Measurements from ENCODE around the gene DOCK2. TPM values are rescaled to one million over a fixed set of nuclear protein-coding genes. Genes with fewer than 3 reads are reported as not detected.

The DOCK2 gene
- total and polyA plus RNA-seq, 2 of the 8 experiments (the other 6 are each of a cell fraction or from before 2014, with no cell fraction given) = 3.9 to 5.7 TPM

DNA sequence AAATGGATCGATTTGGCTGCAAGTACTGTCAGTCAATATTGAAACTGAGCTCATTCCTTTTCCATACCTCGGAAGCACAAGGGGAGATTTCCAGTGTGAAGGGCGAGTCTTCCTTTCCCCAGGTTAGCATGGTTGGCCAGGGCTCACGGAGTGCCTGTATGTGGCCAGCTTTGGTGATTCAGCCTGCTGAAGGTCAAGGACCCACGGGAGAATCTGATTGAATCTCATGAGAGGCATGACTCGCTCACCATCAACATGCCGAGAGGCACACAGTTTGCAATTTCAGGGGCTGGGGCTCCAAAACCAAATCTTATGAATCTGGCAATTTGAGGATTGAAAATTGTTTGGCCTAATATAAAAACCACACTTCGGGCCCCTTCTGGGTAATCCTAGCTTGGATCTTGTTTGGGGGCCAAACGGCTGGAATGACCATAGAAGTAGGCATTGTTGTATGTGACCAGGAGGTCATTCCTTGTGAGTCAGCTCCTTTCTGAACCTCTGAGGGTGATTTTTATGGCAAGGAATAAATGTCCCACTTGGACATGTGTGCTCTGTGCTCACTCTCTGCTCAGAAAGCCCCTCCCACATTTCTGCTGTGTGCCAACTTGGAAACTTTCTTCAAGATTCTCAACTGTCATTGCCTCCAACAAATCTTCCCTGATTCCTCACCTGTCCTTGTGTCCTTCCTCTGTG is 69.8 kb downstream of the DOCK2 start:
- no peak overlapping the region for H3K4me2 ChIP-seq (ENCODE audit: insufficient read depth in 1 of 2, low read depth in 2 of 2, low read length in 2 of 2)
- TF ChIP-seq SIX5 (IDR thresholded peaks at IDR 0.05; ENCODE audit: low read depth, low read length) (no peak), RFX5 (IDR thresholded peaks at IDR 0.05; ENCODE audit: borderline replicate concordance, low read depth, low read length) (no peak), EGR1 (IDR thresholded peaks at IDR 0.05; ENCODE audit: borderline replicate concordance, low read depth, low read length) (no peak), JUN (IDR thresholded peaks at IDR 0.05; ENCODE audit: low read depth, low read length) (no peak), HDAC2 (IDR thresholded peaks at IDR 0.05; ENCODE audit: borderline replicate concordance in 1 of 2, low read depth in 2 of 2, low read length in 2 of 2) (no peak), MAFK (IDR thresholded peaks at IDR 0.05; ENCODE audit: low read depth, low read length) (no peak), KDM5A (IDR thresholded peaks at IDR 0.05; ENCODE audit: low read length) (no peak), SP4 (IDR thresholded peaks at IDR 0.05; ENCODE audit: low read length) (no peak), SP2 (IDR thresholded peaks at IDR 0.05; ENCODE audit: low read length) (no peak), GABPA (IDR thresholded peaks at IDR 0.05; ENCODE audit: borderline replicate concordance, insufficient read depth, low read length) (no peak), RNF2 (IDR thresholded peaks at IDR 0.05; ENCODE audit: borderline replicate concordance, low read depth, low read length, missing control alignments, poor library complexity, severe bottlenecking) (no peak), POLR2AphosphoS5 (IDR thresholded peaks at IDR 0.05; ENCODE audit: low read depth, low read length) (no peak)
- TF ChIP-seq, protein P1, sequence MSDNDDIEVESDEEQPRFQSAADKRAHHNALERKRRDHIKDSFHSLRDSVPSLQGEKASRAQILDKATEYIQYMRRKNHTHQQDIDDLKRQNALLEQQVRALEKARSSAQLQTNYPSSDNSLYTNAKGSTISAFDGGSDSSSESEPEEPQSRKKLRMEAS (IDR thresholded peaks at IDR 0.05) = no peak

More for the DNA sequence above, 69.8 kb downstream of the DOCK2 start:
- H3K56ac ChIP-seq (replicated peaks; ENCODE audit: insufficient read length, low read depth, low read length) = no peak overlapping the region
- no peak overlapping the region for H3K18ac ChIP-seq (ENCODE audit: extremely low read depth, low read length)
- H2AK5ac ChIP-seq (ENCODE audit: low read depth, low read length) = no peak overlapping the region
- H3K79me2 ChIP-seq (ENCODE audit: control insufficient read depth in 1 of 2, insufficient read depth in 2 of 2, low read length in 2 of 2) = no peaks in the 10 kb centered on the region
- no peak overlapping the region for H2BK12ac ChIP-seq (ENCODE audit: low read depth, low read length)
- FAIRE-seq = no peak
- no peaks in the 10 kb centered on the region for H3K4me1 ChIP-seq (replicated peaks in 1 of 4; ENCODE audit: control insufficient read depth in 3 of 4, insufficient read depth in 4 of 4, low read length in 3 of 4)
- H3K79me1 ChIP-seq (ENCODE audit: low read depth, low read length) = no peaks in the 10 kb centered on the region
- H4K5ac ChIP-seq (ENCODE audit: insufficient read length, low read depth, low read length) = no peak overlapping the region
- 95% methylated on average over 9 of the region's 9 CpGs; no CpG with 5 or more reads in 1 of the 2 experiments for WGBS, 2 experiments (ENCODE audit: extremely low coverage in 1 of 2, insufficient coverage in 1 of 2, insufficient read length in 1 of 2, insufficient replicate concordance in 2 of 2, low coverage in 1 of 2, low lambda C conversion rate in 2 of 2, missing lambda C conversion rate in 1 of 2)
- H2BK20ac ChIP-seq (ENCODE audit: low read length) = no peak overlapping the region
- no peak overlapping the region for H3K4ac ChIP-seq (replicated peaks; ENCODE audit: insufficient read length, low read depth, low read length)
- H2BK15ac ChIP-seq (ENCODE audit: low read length) = no peak overlapping the region
- no peak overlapping the region for H4K8ac ChIP-seq (ENCODE audit: extremely low read depth, insufficient read depth, low read length)
- no peak overlapping the region for H3K14ac ChIP-seq (ENCODE audit: insufficient read length)
- no peak overlapping the region for H2BK120ac ChIP-seq (replicated peaks; ENCODE audit: low read depth, low read length)
- H3K27ac ChIP-seq (ENCODE audit: low read depth, low read length) = no peak overlapping the region
- no peak overlapping the region for H4K91ac ChIP-seq (replicated peaks; ENCODE audit: insufficient read length, low read length)
- DNase-seq (ENCODE audit: low read depth in 1 of 2, low spot score in 2 of 2) = no peak
- H3K27me3 ChIP-seq (replicated peaks in 1 of 4; ENCODE audit: control insufficient read depth in 3 of 4, extremely low read depth in 1 of 4, insufficient read depth in 3 of 4, low read length in 3 of 4) = no peaks in the 10 kb centered on the region
- no peak overlapping the region for H2AFZ ChIP-seq (ENCODE audit: low read length)
- CTCF ChIA-PET (ENCODE audit: partially characterized antibody) = interaction anchor here (0.7 to 6.5 kb wide), 5 partner anchors 9 to 365 kb away, joined by 3 to 40 read pairs (median 4); partner anchors contain the start of gene INSYN2B
- no peaks in the 10 kb centered on the region for H3K23me2 ChIP-seq (ENCODE audit: low read depth, low read length)
- H3K9ac ChIP-seq (replicated peaks in 1 of 4; ENCODE audit: extremely low read depth in 1 of 4, low read depth in 3 of 4, low read length in 3 of 4) = no peak overlapping the region; a peak in 1 of 7 replicates
- POLR2A ChIA-PET (ENCODE audit: partially characterized antibody) = no interaction called here
- H3K4me3 ChIP-seq (ENCODE audit: extremely low read depth in 1 of 4, insufficient read depth in 2 of 4, low read depth in 3 of 4, low read length in 4 of 4) = no peak overlapping the region
- no peaks in the 10 kb centered on the region for H3K36me3 ChIP-seq (ENCODE audit: control insufficient read depth in 2 of 4, insufficient read depth in 4 of 4, low read length in 3 of 4)
- H2BK5ac ChIP-seq (ENCODE audit: low read depth, low read length) = no peak overlapping the region
- H3K23ac ChIP-seq (ENCODE audit: insufficient read length) = no peak overlapping the region
- no peaks in the 10 kb centered on the region for H4K20me1 ChIP-seq (replicated peaks in 1 of 2; ENCODE audit: control insufficient read depth in 1 of 2, insufficient read depth in 2 of 2, low read length in 2 of 2)
- no peaks in the 10 kb centered on the region for H3K9me3 ChIP-seq (ENCODE audit: insufficient read depth in 2 of 2, low read depth in 1 of 2, low read length in 1 of 2)
